ENCODE measurements around the gene TBC1D22A. TPM values are rescaled to one million over a fixed set of nuclear protein-coding genes. Genes with fewer than 3 reads are reported as not detected.

The TBC1D22A gene
- total RNA-seq, 2 experiments from 2014 or later: 22.3 to 43.9 TPM

GRCh38 chr22:47076758-47077157, 314.3 kb downstream of the TBC1D22A start:
- no peak for DNase-seq (ENCODE audit: low spot score)
- H3K4me2 ChIP-seq (ENCODE audit: low read length): no peak overlapping the region
- H3K9me2 ChIP-seq (ENCODE audit: insufficient read depth, low read length): no peaks in the 10 kb centered on the region
- no TSS peak for BruUV-seq (replicated peaks)
- intact Hi-C loops (cut with micrococcal nuclease; ENCODE audit: unreplicated experiment): no loop called here
- H3K79me2 ChIP-seq (ENCODE audit: insufficient read depth, low read depth, low read length): no peaks in the 10 kb centered on the region
- ChIA-PET CTCF (ENCODE audit: unreplicated experiment) (no interaction called here), POLR2A (no interaction called here)
- H2AFZ ChIP-seq (ENCODE audit: low read length): no peak overlapping the region
- no peak for TF ChIP-seq EZH2phosphoT487 (IDR thresholded peaks at IDR 0.05; ENCODE audit: borderline replicate concordance, low read depth, low read length)
- no peak for TF ChIP-seq CTCF (conservative IDR thresholded peaks at IDR 0.05; ENCODE audit: low read length)
- H3K4me1 ChIP-seq (ENCODE audit: insufficient read depth, low read length, poor library complexity, severe bottlenecking): no peaks in the 10 kb centered on the region
- H4K20me1 ChIP-seq (ENCODE audit: insufficient read depth, low read length): no peaks in the 10 kb centered on the region
- no peak overlapping the region for H3K27ac ChIP-seq (ENCODE audit: low read depth, low read length, poor library complexity, severe bottlenecking)
- H3K9me3 ChIP-seq (ENCODE audit: low read length): no peaks in the 10 kb centered on the region
- H3K36me3 ChIP-seq (ENCODE audit: insufficient read depth, low read length): peaks cover 8% of the 10 kb centered on the region; the same call in 1 of the 2 replicates
- H3K4me3 ChIP-seq (ENCODE audit: low read depth, low read length, poor library complexity, severe bottlenecking): no peak overlapping the region

- intact Hi-C loops (cut with micrococcal nuclease; ENCODE audit: unreplicated experiment): no loop called here
- TF ChIP-seq CTCF (conservative IDR thresholded peaks at IDR 0.05; ENCODE audit: low read length) (no peak), EZH2phosphoT487 (IDR thresholded peaks at IDR 0.05; ENCODE audit: borderline replicate concordance, low read depth, low read length) (no peak)
- no peaks in the 10 kb centered on the region for H3K79me2 ChIP-seq (ENCODE audit: insufficient read depth, low read depth, low read length)
- no TSS peak for BruUV-seq (replicated peaks)
- CTCF ChIA-PET (ENCODE audit: unreplicated experiment): no interaction called here
- no peak overlapping the region for H2AFZ ChIP-seq (ENCODE audit: low read length)
- no peak overlapping the region for H3K27ac ChIP-seq (ENCODE audit: low read depth, low read length, poor library complexity, severe bottlenecking)
- no peaks in the 10 kb centered on the region for H3K36me3 ChIP-seq (ENCODE audit: insufficient read depth, low read length)
- H3K4me2 ChIP-seq (ENCODE audit: low read length): no peak overlapping the region
- POLR2A ChIA-PET: interaction anchor here (0.7 kb wide), 1 partner anchor 1128 kb away, joined by 3 read pairs; no protein-coding TSS in a partner anchor
- H3K9me2 ChIP-seq (ENCODE audit: insufficient read depth, low read length): no peaks in the 10 kb centered on the region
- H3K9me3 ChIP-seq (ENCODE audit: low read length): no peaks in the 10 kb centered on the region
- no peak for DNase-seq (ENCODE audit: low spot score)
- H3K4me1 ChIP-seq (ENCODE audit: insufficient read depth, low read length, poor library complexity, severe bottlenecking): no peaks in the 10 kb centered on the region
- no peaks in the 10 kb centered on the region for H4K20me1 ChIP-seq (ENCODE audit: insufficient read depth, low read length)
- H3K4me3 ChIP-seq (ENCODE audit: low read depth, low read length, poor library complexity, severe bottlenecking): no peak overlapping the region
These were observed 317.6 kb downstream of the TBC1D22A start for GRCh38 chr22:47080100-47080499.

- no peaks in the 10 kb centered on the region for H3K9me3 ChIP-seq (ENCODE audit: low read length)
- H3K36me3 ChIP-seq (ENCODE audit: insufficient read depth, low read length): no peaks in the 10 kb centered on the region
- H3K4me2 ChIP-seq (ENCODE audit: low read length): no peak overlapping the region
- no peaks in the 10 kb centered on the region for H3K79me2 ChIP-seq (ENCODE audit: insufficient read depth, low read depth, low read length)
- no peaks in the 10 kb centered on the region for H3K9me2 ChIP-seq (ENCODE audit: insufficient read depth, low read length)
- ChIA-PET CTCF (ENCODE audit: unreplicated experiment) (no interaction called here), POLR2A (no interaction called here)
- no peak overlapping the region for H3K4me3 ChIP-seq (ENCODE audit: low read depth, low read length, poor library complexity, severe bottlenecking)
- intact Hi-C loops (cut with micrococcal nuclease; ENCODE audit: unreplicated experiment): no loop called here
- H4K20me1 ChIP-seq (ENCODE audit: insufficient read depth, low read length): no peaks in the 10 kb centered on the region
- no peaks in the 10 kb centered on the region for H3K4me1 ChIP-seq (ENCODE audit: insufficient read depth, low read length, poor library complexity, severe bottlenecking)
- no TSS peak for BruUV-seq (replicated peaks)
- no peak overlapping the region for H2AFZ ChIP-seq (ENCODE audit: low read length)
- no peak for DNase-seq (ENCODE audit: low spot score)
- TF ChIP-seq CTCF (conservative IDR thresholded peaks at IDR 0.05; ENCODE audit: low read length) (no peak), EZH2phosphoT487 (IDR thresholded peaks at IDR 0.05; ENCODE audit: borderline replicate concordance, low read depth, low read length) (no peak)
- no peak overlapping the region for H3K27ac ChIP-seq (ENCODE audit: low read depth, low read length, poor library complexity, severe bottlenecking)
These were observed 320.1 kb downstream of the TBC1D22A start for GRCh38 chr22:47082505-47082904.

Measured in OCI-LY7 (cell line).